Mucosa of rectum (tissue), 2 donors: Measurements from ENCODE around the gene STOML1.

Experiments used
- H3K27ac ChIP-seq, 2 donors: one replicate each; pipeline ENCODE4 v1.7.0; 2013; ENCODE audit warnings: inconsistent platforms in 2 of 2, low read depth in 2 of 2, low read length in 2 of 2
- H3K27me3 ChIP-seq, 2 donors: one replicate each; pipeline ENCODE4 v1.7.0; 2013; ENCODE audit warnings: low read length in 2 of 2; ENCODE audit not compliant: control insufficient read depth in 2 of 2, insufficient read depth in 2 of 2
- H3K36me3 ChIP-seq, 2 donors: one replicate each; pipeline ENCODE4 v1.7.0; 2013; ENCODE audit warnings: low read length in 2 of 2; ENCODE audit not compliant: control insufficient read depth in 2 of 2, insufficient read depth in 2 of 2
- H3K4me1 ChIP-seq, 2 donors: one replicate each; pipeline ENCODE4 v1.7.0; 2013; ENCODE audit warnings: low read length in 2 of 2, mild to moderate bottlenecking in 1 of 2; ENCODE audit not compliant: control insufficient read depth in 2 of 2, insufficient read depth in 2 of 2
- H3K4me3 ChIP-seq, 2 donors: one replicate each; pipeline ENCODE4 v1.7.0; 2013; ENCODE audit warnings: low read length in 2 of 2
- H3K9ac ChIP-seq, 2 donors: one replicate each; pipeline ENCODE4 v1.7.0; 2013; ENCODE audit warnings: low read length in 2 of 2, low read depth in 1 of 2, mild to moderate bottlenecking in 1 of 2
- H3K9me3 ChIP-seq, 2 donors: one replicate each; pipeline ENCODE4 v1.7.0; 2013; ENCODE audit warnings: low read length in 2 of 2; ENCODE audit not compliant: control insufficient read depth in 2 of 2
- donor health status: healthy.
- donor health status: Normal muscosa, but diverticular disease.

The STOML1 gene

DNA sequence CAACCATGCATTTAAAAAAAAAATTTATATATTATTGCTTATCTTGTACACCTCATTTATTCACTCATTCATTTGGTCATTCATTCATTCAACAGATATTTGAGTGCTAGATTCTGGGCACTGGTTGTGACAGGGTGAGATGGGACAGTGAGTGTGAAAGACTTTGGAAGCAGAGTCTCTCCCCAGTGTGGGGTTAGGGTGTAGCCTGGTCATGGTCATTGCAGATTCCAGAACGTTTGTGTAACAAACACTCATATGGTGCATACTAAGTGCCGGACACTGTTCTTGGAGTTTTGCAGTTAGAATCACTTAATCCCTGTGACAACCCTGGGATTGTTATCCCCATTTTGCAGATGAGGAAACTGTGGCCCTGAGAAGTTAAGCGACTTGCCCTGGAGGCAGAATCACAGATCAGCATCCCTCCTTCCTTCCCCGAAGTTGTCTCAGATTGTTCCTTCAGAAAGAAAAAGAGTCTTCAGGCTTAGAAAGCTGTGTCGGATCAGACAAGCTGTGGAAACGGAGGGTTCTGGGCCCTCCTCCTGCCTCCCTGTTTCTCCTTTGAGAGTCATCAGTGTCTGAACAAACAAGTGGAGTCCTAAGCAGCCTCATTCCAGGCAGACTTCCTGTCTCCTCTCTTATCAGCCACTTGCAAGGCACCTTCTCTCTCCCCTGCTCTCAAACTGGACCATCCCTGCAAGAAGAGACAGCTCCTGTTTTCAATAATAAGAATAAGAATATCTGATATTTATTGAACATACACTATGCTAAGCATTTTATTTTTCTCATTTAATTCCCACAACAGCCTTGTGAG lies 59.5 kb downstream of the STOML1 start:
- no peaks in the 10 kb centered on the region for H3K36me3 ChIP-seq
- H3K27me3 ChIP-seq: peaks cover 0 to 6% of the 10 kb centered on the region in 2 donors
- no peaks in the 10 kb centered on the region for H3K9me3 ChIP-seq
- no peak overlapping the region for H3K27ac ChIP-seq
- no peak overlapping the region for H3K9ac ChIP-seq
- H3K4me1 ChIP-seq: peaks cover 0 to 10% of the 10 kb centered on the region in 2 donors
- no peak overlapping the region for H3K4me3 ChIP-seq

DNA sequence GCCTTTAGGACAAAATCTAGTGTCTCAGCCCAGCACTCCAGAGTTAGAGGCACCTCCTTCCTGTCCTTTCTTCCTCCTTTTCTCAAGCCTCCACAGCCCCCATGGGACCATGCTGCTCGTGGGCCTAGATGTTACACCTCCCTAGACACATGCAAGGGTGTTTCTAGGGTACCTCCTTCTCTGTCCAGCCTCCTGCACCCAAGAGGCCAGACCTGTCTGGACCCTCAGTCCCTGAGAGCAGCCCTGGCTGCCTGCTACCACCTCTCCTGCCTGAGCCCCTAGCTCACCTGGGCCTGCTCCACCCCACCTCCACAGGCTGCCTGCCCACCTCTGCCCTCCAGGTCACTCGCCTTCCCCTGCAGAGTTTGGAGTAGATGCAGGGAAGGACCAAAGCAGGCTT lies 60.7 kb downstream of the STOML1 start:
- no peak overlapping the region for H3K9ac ChIP-seq
- no peak overlapping the region for H3K4me3 ChIP-seq
- no peaks in the 10 kb centered on the region for H3K36me3 ChIP-seq
- peaks cover 6 to 12% of the 10 kb centered on the region in 2 donors for H3K4me1 ChIP-seq
- H3K27ac ChIP-seq: no peak overlapping the region
- peaks cover 0 to 6% of the 10 kb centered on the region in 2 donors for H3K27me3 ChIP-seq
- no peaks in the 10 kb centered on the region for H3K9me3 ChIP-seq

DNA sequence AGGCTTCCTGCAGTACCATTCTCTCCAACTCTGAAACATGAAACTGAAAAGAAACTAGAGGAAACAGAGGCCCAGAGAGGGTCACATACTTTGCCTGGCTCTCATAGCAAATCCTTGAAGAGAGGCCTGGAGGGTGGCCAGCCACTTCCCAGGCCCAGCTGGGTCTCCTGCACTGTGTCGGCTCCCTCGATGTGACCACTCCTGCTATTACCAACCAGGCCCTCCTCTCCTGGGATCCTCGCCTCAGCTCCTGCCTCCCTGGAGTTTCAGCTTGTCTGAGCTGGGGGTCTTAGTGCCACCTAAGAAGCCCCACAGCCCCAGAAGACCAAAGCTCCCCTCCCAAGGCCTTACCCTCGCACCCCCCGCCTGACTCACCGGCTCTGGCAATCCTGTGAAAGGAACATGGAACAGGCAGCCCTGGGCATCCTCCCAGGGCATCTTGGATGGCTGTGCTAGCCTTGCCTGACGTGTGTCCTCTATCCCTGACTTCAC lies 61.3 kb downstream of the STOML1 start:
- Histone ChIP-seq H3K4me3 (no peak overlapping the region), H3K27ac (no peak overlapping the region), H3K4me1 (peaks cover 10 to 15% of the 10 kb centered on the region in 2 donors)

DNA sequence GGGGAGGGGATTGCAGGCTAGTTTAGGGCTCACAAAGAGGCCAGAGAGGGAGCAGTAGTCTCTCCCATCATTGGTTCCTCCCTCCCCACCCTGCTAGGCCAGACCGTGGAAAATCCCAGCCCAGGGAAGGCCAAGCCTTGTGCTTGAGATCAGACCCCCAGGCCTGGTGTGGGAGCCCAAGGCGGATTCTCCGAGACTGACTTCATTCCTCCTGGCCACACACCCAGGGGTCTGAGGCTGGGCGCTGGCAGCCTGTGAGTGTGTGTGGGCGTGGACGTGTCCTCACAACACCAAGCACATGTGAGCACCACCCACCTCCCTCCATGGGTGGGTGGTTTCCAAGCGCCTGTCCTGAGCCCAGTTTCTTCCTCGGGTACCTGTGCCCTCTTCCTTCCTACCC lies 61.7 kb downstream of the STOML1 start:
- H3K9me3 ChIP-seq: no peaks in the 10 kb centered on the region
- no peak overlapping the region for H3K9ac ChIP-seq
- H3K4me3 ChIP-seq: no peak overlapping the region
- H3K4me1 ChIP-seq: peaks cover 10 to 15% of the 10 kb centered on the region in 2 donors
- H3K36me3 ChIP-seq: no peaks in the 10 kb centered on the region
- no peak overlapping the region for H3K27ac ChIP-seq
- H3K27me3 ChIP-seq: peaks cover 0 to 6% of the 10 kb centered on the region in 2 donors

More for the DNA sequence above, 61.3 kb downstream of the STOML1 start:
- Histone ChIP-seq H3K9ac (no peak overlapping the region), H3K9me3 (no peaks in the 10 kb centered on the region), H3K36me3 (no peaks in the 10 kb centered on the region), H3K27me3 (peaks cover 0 to 6% of the 10 kb centered on the region in 2 donors)

DNA sequence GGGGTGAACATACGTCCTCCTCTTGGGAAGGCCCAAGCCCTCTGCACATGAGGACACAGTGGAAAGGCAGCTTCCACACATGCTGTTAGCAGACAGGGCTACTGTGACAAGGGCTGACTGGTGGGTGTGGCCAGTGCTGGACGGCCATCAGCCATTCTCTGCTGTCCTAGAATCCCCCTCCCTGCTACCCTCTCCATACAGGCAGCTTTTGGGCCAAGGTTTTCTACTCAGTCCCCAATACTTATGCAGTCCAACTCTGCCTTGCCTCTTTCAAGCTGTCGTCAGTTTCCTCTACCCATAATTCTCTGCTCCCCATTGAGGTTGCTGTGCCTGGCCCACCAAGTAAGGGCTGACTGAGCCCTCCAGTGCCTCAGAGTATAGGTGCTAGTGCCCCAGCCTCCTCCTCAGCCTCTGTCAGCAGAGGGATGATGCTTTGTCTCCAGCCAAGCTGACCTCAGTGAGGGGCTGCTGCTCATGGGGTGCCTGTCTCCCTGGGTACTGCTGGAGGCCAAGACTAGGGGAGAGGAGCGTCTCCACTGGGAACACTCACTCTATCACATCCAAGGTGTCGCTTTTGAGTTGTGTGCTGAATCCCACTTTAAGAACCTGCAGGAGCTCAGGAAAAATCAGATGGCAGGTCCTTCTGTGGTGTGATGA lies 63.0 kb downstream of the STOML1 start:
- no peak overlapping the region for H3K4me3 ChIP-seq
- H3K4me1 ChIP-seq: peaks cover 15 to 20% of the 10 kb centered on the region in 2 donors

More for the DNA sequence above, 63.0 kb downstream of the STOML1 start:
- H3K36me3 ChIP-seq: no peaks in the 10 kb centered on the region
- no peak overlapping the region for H3K27ac ChIP-seq
- H3K27me3 ChIP-seq: peaks cover 0 to 6% of the 10 kb centered on the region in 2 donors
- no peaks in the 10 kb centered on the region for H3K9me3 ChIP-seq
- no peak overlapping the region for H3K9ac ChIP-seq
